Testis (tissue), 3 donors: Measurements from ENCODE around the gene DST. TPM values are rescaled to one million over a fixed set of nuclear protein-coding genes. Genes with fewer than 3 reads are reported as not detected.

Source experiments
- DNase-seq: peaks from one replicate; pipeline ENCODE4 v3.0.0-alpha.2; 2019
- H3K27ac ChIP-seq, 2 donors: fragments of 200-600 bp; sonication (generic); one replicate each; pipeline ENCODE4 v1.5.1; 2019
- H3K27me3 ChIP-seq: fragments of 200-600 bp; sonication (generic); one replicate; pipeline ENCODE4 v1.5.1; 2019
- H3K36me3 ChIP-seq: fragments of 200-600 bp; sonication (generic); one replicate; pipeline ENCODE4 v1.5.1; 2017; ENCODE audit warnings: low read depth; ENCODE audit errors: missing control alignments
- H3K4me1 ChIP-seq: fragments of 200-600 bp; sonication (generic); one replicate; pipeline ENCODE4 v1.5.1; 2019
- H3K4me3 ChIP-seq, 2 donors: fragments of 200-600 bp; sonication (generic); one replicate each; pipeline ENCODE4 v1.5.1; 2017 to 2019
- H3K9me3 ChIP-seq: fragments of 200-600 bp; sonication (generic); one replicate; pipeline ENCODE4 v1.5.1; 2017
- CTCF ChIP-seq, 3 experiments: fragments of 450-650 bp in 2 of 3; fragments of 200-600 bp in 1 of 3; sonication (generic) in 1 of 3; IDR thresholded peaks; one replicate each; pipeline ENCODE4 v1.5.1; 2016 to 2019; ENCODE audit warnings: antibody characterized with exemption in 3 of 3, mild to moderate bottlenecking in 2 of 3, moderate library complexity in 1 of 3
- POLR2A ChIP-seq: fragments of 450-650 bp; IDR thresholded peaks from one replicate; pipeline ENCODE4 v1.6.1; 2017; ENCODE audit warnings: antibody characterized with exemption, mild to moderate bottlenecking, moderate library complexity
- WGBS, 2 donors: methylation state at CpG; one replicate each; pipeline ENCODE4 v1.1.5; 2018; 5-methylcytosine and 5-hydroxymethylcytosine counted together
- intact Hi-C: fragments of 100-400 bp; cut with DNase I; formaldehyde crosslinking; loops from one replicate; pipeline ENCODE4 v1.15.1; 2023; ENCODE audit warnings: low total_unique reads
- polyA plus RNA-seq: library from polyadenylated mRNA; stranded (reverse); fragments of 350-450 nt; fragmentation: Illumina TruSeq; extraction: RNeasy Lipid Tissue Mini Kit (QIAGEN cat#74804); gene quantifications from one replicate; pipeline ENCODE4 v1.2.3, GENCODE V29; 2014; ENCODE audit warnings: low read depth, low replicate concordance; ENCODE audit not compliant: insufficient read depth
- total RNA-seq, 2 donors: library from RNA; depleted of rRNA; stranded (reverse); fragments of >200 nt; gene quantifications; one replicate each; pipeline ENCODE4 v1.2.3, GENCODE V29; 2016

The DST gene
- total and polyA plus RNA-seq, 3 donors from 2014 or later = 94.8 to 221 (median 175) TPM

GRCh38 chr6:56495654-56496053 is 147.0 kb downstream of the DST start:
- Histone ChIP-seq H3K4me3 (no peak overlapping the region), H3K4me1 (no peaks in the 10 kb centered on the region), H3K27me3 (no peaks in the 10 kb centered on the region), H3K9me3 (no peaks in the 10 kb centered on the region), H3K36me3 (no peaks in the 10 kb centered on the region), H3K27ac (no peak overlapping the region)
- TF ChIP-seq POLR2A = no peak
- no peak for TF ChIP-seq CTCF (IDR thresholded peaks at IDR 0.05)
- no peak for DNase-seq
- WGBS, 2 donors = 82 to 89% methylated on average over 3 of the region's 3 CpGs
- intact Hi-C loops = no loop called here

GRCh38 chr6:56491606-56492328 is 150.9 kb downstream of the DST start:
- Histone ChIP-seq H3K27ac (no peak overlapping the region), H3K9me3 (no peaks in the 10 kb centered on the region), H3K4me3 (no peak overlapping the region), H3K36me3 (no peaks in the 10 kb centered on the region), H3K4me1 (no peaks in the 10 kb centered on the region), H3K27me3 (no peaks in the 10 kb centered on the region)
- WGBS, 2 donors = 80 to 85% methylated on average over 4 of the region's 4 CpGs
- no peak for TF ChIP-seq CTCF (IDR thresholded peaks at IDR 0.05)
- TF ChIP-seq POLR2A = no peak
- DNase-seq = no peak
- intact Hi-C loops = no loop called here

GRCh38 chr6:56490993-56491392 is 151.7 kb downstream of the DST start:
- no peak for DNase-seq
- intact Hi-C loops = no loop called here
- WGBS, 2 donors = 92 to 97% methylated on average over 2 of the region's 2 CpGs

GRCh38 chr6:56489559-56489958 is 153.1 kb downstream of the DST start:
- Histone ChIP-seq H3K27ac (no peak overlapping the region), H3K27me3 (no peaks in the 10 kb centered on the region), H3K36me3 (no peaks in the 10 kb centered on the region), H3K4me1 (no peaks in the 10 kb centered on the region), H3K4me3 (no peak overlapping the region), H3K9me3 (no peaks in the 10 kb centered on the region)
- intact Hi-C loops = no loop called here
- TF ChIP-seq POLR2A (no peak), CTCF (IDR thresholded peaks at IDR 0.05) (no peak)
- no peak for DNase-seq

More at GRCh38 chr6:56490993-56491392, 151.7 kb downstream of the DST start:
- no peaks in the 10 kb centered on the region for H3K27me3 ChIP-seq
- H3K4me1 ChIP-seq = no peaks in the 10 kb centered on the region
- TF ChIP-seq POLR2A (no peak), CTCF (IDR thresholded peaks at IDR 0.05) (no peak)
- H3K4me3 ChIP-seq = no peak overlapping the region
- no peaks in the 10 kb centered on the region for H3K9me3 ChIP-seq
- no peaks in the 10 kb centered on the region for H3K36me3 ChIP-seq
- H3K27ac ChIP-seq = no peak overlapping the region

- no peak overlapping the region for H3K4me3 ChIP-seq
- no peak for TF ChIP-seq POLR2A
- TF ChIP-seq CTCF (IDR thresholded peaks at IDR 0.05) = no peak
- no peaks in the 10 kb centered on the region for H3K9me3 ChIP-seq
- no peak for DNase-seq
- H3K27me3 ChIP-seq = no peaks in the 10 kb centered on the region
- 92 to 94% methylated on average over 2 of the region's 2 CpGs for WGBS, 2 donors
- H3K4me1 ChIP-seq = no peaks in the 10 kb centered on the region
- intact Hi-C loops = no loop called here
- H3K27ac ChIP-seq = no peak overlapping the region
- no peaks in the 10 kb centered on the region for H3K36me3 ChIP-seq
Observed at GRCh38 chr6:56488281-56488680, 154.4 kb downstream of the DST start.
